HG03520 (cell line): ENCODE data around the gene MAPK8.
A peak's percentile ranks its signal among the peaks of the same experiment; 100 is the strongest.

Experiments used
- ATAC-seq: cut with Tn5 transposase; IDR thresholded peaks from one replicate; pipeline ENCODE4 v1.9.1; 2021; ENCODE audit warnings: mild to moderate bottlenecking, moderate library complexity; ENCODE audit not compliant: unreplicated experiment

Gene MAPK8

DNA sequence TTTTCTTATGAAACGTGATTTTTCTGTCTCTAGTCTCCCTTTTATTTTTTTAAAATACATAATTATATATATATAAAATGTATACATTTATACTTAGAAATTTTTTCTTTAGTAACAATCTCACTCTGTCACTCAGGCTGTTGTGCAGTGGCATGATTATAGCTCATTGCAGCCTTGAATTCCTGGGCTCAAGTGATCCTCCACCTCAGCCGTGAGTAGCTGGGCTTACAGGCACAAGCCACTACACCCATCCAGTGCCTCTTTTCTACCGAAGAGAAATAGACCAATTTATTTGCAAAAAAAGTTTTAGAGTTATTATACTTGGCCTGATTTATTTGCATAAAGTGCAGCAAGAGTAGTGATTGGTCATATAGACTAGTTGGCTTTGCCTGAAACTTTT lies 72.2 kb downstream of the MAPK8 start:
- ATAC-seq = no peak

DNA sequence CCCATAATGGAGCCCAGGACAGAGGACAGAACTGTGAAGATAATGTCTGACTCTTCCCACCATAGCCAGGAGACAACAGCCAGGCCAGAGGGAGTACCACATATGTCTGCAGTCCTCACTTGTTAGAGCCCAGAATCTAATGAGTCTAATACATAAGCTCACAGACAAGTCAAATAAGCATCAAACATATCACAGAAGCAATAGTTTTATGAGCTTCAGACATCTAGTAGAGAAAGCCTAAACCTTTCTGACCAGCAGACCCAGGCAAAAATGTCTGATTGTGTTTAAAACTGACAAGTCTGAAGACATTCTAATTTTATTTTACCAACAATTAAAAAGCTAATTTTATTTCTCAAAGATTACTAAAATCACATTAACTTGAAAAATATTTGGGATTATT lies 75.5 kb downstream of the MAPK8 start:
- no peak for ATAC-seq

DNA sequence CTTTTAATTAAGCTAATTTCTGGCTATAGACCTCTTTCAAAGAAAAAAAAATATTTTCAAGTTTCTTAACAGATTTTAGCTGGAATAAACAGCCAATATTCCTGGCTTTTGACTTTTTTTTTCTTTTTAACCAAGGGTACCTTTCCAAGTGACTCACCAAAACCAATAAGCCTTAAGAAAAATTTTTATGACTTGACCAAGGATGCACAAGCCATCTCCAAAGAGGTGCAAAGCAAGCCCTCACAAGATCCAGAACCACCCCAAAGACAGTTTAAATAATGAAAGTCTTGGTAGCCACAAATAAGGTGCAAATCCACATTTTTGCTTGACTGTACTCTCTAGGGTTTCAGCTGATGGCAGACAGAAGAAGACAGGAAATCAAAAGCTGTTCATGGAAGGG lies 76.5 kb downstream of the MAPK8 start:
- ATAC-seq = no peak

DNA sequence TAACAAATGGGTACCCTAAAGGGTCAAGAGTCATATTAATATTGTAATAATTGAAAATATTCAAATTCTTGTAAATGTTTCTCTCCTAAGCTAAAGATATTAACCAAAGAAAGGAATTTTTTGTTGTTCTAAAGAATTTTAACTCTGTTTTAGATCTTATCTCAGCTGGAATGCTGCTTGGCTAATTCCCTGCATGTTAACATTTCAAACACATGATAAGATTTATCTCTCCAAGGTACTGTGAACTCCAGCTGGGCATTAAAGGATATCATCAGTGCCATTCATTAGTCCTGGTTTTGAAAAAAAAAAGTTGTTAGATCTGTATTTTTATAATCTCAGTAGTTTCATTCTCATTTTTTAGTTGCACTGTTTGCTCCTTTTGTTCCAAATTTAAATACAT lies 76.9 kb downstream of the MAPK8 start:
- no peak for ATAC-seq

DNA sequence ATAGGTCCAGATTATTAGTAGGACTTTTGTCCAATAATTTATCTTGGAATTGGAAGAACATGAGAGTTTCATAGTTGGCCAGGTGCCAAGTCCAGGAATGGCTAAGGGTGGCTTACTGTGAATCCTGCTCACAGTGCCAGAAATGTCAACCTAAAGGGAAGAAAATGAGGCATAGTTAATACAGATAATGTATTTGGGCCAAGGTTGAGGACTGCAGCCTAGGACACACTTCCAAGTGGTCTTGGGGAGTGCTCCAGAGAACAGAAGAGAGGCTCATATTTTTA lies 78.2 kb downstream of the MAPK8 start:
- ATAC-seq = no peak

DNA sequence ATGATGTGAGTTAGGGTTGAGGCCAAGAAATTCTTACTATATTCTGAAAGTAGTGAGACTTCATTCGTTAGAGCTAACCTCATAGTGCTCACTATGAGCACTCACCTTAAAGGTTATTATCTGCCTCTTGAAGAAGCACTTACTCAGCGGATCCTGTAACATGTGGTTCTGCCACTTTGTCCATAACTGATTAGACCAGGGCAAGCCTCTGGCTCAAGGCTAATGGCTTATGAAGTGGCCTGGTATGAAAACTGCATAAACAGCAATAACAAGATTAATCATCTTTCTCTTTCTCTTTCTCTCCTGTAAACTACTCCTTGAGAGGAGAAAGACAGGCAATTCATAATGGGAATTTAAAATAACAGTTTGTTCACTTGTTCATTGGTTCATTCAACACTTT lies 82.8 kb downstream of the MAPK8 start:
- ATAC-seq = no peak

DNA sequence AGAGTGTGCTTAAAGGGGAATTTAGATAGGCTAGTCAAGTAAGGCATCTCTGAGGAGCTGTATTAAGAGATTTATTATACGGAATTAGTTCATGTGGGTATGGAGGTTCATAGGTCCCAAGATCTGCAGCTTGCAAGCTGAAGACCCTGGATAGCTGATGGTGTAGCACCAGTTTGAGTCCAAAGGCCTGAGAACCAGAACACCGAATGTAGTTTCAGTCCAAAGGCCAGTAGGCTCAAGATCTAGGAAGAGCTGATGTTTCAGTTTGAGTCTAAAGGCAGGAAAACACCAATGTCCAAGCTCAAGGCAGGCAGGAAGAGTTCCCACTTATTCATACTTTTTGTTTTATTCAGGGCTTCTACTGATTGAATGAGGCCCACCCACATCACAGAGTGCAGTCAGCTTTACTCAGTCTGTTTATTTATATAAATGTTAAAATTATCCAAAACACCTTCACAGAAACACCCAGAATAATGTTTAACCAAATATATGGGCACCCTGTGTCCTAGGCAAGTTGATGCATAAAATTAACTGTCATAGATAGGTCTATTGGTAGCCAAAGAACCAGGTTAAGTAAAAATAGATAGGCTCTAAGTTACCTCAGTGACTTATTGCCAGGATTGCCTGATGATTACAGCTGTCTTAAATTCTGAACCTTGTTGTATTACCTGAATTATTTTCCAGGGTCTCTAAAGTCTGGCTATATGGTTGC lies 83.5 kb downstream of the MAPK8 start:
- ATAC-seq = no peak

DNA sequence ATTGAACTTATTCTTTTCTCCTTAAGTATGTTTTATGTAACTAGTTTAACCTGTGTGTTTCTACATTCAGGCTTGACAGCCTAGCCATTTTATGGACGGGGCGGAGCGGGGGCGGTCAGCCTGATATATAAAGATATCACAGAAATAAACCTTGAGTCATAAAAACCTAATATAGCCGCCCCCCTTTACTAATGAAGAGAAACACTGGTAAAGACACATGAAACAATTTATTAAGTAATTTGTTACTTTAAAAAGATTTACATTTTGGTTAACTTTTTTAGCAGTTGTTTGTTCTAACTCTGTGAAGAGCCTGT lies 84.0 kb downstream of the MAPK8 start:
- ATAC-seq = no peak

DNA sequence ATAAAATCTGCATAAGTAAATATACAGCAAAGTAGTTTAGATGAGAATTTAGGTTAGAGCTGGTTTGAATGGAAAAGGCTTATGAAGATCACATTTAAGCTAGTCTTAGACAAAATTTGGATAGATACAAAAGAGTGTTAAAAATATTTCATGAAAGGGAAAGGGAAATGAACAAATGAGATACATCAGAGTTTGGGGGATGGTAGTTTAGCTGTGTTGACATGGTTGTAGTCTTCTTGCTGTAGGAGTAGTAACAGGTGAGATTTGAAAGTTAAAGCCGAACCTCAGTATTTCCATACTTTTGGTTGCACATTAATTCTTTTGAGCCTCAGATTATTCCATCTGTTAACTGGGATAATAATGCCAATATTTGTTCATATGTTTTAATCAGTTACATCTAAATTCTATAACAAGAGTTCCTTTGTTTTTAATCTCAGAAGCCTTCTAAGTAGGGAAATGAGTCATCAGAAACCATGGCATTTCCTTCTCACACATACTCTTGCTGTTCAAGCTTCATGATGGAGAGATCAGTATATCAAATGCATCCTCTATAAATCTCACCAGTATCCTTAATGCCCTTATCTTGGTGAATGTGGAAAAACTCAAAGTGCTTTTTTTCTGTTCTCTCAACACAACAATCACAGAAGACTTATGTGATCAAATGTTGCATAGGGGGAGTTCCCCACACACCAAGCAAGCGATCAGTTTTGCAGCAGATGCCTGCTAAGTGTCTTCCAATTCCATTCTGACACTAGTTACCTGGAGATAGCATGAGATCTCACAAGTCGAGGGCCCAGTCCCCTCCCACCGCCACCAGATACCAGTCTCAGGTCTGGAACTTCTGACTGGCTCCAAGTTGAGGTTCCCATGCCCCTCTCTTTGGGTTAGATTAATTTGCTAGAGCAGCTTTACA lies 84.7 kb downstream of the MAPK8 start:
- peak; percentile 69 for ATAC-seq

DNA sequence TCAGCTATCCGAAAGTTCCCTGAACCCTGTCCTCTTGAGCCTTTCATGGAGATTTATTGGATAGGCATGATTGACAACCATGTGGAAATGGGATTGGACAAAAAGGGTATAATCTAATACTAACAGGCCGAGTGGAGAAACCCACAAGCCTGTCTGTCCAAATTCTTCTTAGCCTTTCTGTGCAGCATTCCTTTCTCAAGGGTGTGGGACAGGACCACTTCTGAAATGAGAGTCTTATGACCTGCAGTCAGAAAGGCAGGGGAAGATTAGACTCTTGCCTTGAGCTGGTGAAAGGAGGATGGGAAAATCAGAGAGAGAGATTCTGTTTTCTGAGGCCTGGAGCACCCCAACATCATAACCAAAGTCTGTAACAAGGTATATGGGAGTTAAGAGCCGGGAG lies 85.5 kb downstream of the MAPK8 start:
- ATAC-seq = no peak

DNA sequence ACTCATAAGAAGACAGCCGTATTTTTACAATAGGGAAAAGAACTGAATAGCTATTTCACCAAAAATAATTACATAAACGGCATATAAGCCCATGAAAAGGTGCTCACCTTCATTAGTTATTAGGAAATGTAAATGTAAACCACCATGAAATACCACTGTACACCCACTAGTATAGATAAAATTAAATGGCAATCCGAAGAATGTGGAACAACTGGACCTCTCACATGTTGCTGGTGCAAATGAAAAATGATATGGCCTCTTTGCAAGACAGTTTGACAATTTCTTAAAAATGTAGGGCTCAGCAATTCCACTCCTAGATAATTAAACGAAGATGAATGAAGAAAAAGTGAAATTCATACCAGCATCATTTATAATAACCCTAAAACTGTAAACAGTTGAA lies 91.8 kb downstream of the MAPK8 start:
- no peak for ATAC-seq

DNA sequence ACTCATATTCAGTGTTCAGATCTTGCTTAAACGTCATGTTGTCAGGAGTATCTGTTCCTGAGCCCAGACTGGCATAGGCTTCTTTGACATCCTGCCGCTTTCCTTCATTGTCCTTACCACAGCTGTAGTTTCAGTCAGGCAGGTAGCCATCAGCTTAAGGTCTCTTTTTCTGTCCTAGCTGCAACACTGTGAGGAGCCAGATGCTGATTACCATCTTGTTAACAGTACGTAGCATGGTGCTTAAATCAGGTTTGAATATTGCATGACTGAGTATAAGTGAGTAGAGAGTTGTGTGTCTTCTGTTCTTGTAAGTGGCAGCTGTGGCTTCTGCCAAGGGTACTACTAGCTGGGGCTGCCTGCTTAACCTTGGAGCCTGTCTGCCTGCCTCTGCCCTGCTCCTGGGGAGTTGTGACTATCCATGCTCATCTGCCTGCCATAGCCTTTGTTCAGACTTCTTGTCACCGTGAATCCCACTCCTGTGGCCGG lies 92.6 kb downstream of the MAPK8 start:
- ATAC-seq = no peak

DNA sequence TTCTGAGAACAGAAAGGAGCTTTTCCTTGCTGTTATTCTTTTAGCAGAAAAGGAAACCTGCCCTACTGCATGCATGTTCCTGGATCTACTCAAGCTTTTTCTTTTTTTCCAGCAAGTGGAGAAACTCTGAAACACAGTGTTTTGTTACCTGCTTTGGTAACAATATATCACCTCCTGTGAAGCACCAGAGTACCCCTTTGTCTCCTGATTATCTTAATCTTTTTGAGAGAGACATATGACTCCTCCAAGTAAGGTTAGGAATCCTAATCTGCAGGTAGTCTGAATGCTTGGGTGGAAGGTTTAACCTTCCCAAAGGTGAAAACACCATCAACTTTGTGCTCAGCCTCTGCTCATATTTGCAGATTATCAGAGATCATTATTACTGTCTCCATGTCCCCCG lies 93.1 kb downstream of the MAPK8 start:
- no peak for ATAC-seq

DNA sequence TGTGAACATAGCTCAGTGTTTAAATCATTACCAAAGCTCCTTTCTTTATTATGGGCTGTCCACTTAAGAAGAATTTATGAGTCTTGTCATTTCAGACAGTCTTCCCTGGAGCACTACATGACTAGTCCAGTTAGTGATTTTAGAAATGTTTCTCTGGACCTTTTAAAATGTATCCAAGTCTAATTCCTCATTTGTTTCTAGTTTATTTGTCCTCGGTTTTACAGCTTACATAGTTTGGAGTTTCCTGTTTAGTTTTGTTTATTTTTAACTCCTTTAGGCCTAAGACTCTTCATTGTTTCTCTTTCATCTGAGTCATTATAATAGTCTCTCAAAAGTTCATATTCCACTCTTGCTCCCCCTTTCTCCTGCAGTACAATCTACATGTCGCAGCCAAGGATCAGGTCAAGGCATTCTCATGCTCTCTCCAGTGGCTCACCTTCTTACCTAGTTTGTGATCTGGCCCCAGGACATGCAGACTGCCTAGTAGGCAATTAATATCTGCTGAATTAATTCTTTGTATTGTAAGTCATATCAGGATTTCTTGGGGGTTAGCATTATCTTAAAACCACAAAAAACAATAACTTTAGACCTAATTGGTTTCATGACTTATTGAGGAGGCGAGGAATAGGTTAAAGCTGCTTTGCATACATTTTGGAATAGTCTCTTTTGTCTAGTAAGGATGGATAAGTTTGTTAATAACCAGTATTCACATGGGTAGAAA lies 93.8 kb downstream of the MAPK8 start:
- no peak for ATAC-seq

DNA sequence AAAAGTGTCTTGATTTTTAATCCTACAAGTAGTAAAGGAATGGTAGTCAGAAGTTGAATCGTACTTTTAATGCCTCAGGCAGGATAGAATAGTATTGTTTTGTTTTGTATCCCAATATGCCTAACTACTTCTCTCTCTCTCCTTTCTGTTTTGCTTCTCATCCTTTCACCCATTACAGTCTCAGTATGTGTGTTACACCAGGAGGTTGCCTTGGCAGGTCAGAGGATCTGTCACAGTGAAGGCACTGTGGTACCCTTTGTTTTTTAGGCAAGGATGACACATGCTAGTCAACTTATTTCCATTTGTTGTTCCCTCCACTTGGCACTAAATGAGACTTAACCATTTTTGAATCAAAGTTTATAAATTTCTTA lies 94.4 kb downstream of the MAPK8 start:
- ATAC-seq = no peak

DNA sequence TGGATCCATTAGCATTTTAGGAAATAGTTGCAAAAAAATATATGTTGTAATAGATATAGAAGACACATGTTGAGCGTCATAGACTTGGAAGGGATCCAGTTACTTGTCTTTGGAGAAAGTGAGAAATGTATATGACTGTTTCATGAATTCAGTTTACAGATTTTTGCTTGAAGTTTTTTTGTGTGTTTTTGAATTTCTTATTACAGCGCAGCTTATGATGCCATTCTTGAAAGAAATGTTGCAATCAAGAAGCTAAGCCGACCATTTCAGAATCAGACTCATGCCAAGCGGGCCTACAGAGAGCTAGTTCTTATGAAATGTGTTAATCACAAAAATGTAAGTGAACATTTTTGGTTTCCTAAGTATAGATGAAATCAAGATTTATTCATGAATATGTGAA lies 98.2 kb downstream of the MAPK8 start:
- ATAC-seq = no peak

DNA sequence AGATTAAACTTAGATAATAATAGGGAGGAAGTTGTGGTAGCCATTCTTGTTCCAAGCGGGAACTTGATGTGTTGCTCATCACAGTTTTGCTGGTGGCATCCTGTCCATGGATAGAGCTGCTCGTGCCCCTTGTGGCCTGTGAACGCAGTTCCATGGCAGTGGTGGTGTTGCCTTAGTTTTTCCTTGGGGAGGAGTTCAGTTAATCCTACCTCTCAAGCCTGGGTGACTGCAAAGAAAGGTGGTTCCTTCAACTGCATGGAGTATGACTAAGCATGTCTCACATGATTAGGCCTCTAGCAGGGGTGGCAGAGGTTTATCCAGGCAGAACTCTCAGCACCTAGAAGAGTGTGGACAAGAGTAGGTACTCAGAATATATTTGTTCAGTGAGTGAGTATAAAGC lies 99.7 kb downstream of the MAPK8 start:
- no peak for ATAC-seq

DNA sequence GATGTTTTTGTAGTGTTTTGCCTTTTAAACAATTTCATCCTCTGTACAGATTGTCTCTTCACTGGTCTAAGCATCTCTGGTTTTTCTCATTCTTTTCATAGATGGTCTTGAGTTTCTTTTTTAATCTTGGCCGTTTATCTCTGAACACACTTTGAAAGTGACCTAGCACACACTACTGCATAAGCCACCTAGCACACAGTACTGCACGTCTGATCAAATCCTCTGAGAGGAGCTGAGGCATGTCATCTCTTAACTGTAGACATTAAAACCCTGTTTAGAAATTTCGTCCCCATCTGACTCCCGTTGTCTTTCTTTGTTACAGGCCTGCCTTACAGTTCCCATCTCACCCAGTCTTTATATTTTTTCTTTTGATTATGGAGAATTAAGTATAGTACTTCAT lies 100.2 kb downstream of the MAPK8 start:
- no peak for ATAC-seq

DNA sequence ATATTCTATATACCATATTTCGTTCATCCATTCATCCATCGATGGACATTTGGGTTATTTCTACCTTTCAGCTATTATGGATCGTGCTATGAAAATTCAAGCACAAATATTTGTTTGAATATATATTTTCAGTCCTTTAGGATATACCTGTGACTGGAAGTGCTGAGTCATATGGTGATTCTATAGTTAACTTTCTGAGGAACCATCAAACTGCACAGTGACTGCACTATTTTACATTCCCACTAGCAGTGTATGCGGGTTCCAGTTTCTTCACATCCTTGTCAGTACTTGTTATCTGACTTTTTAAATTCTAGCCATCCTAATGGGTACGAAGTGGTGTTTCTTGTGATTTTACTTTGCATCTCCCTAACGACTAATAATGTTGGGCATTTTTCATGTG lies 104.0 kb downstream of the MAPK8 start:
- no peak for ATAC-seq

DNA sequence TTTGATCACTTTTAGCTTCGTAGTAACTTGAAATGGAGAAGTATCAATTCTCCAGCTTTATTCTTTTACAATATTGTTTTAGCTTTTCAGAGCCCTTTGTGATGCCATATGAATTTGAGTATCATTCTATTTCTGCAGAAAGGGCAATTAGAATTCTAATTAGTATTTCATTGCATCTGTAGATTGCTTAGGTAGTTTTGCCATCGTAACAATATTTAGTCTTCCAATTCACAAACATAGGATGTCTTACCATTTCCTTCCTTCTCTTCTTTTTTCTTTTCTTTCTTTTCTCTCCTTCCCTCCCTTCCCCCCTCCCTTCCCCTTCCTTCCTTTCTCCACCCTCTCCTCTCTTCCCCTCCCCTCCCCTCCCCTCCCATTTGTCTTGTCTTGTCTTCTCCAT lies 105.0 kb downstream of the MAPK8 start:
- no peak for ATAC-seq

DNA sequence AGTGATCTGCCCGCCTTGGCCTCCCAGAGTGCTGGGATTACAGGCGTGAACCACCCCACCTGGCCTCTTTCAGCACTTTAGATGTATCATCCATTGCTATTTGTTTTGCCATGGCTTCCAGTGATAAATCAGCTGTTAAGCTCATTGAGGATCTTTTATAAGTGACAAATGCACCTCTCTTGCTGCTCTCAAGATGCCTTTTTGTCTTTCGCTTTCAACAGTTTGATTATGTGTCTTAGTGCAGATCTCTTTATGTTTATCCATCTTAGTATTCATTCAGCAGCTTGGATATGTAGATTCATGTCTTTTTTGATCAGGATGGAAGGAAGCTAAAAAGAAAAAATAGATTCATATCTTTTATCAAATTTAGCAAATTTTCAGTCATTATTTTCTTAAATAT lies 105.6 kb downstream of the MAPK8 start:
- no peak for ATAC-seq

DNA sequence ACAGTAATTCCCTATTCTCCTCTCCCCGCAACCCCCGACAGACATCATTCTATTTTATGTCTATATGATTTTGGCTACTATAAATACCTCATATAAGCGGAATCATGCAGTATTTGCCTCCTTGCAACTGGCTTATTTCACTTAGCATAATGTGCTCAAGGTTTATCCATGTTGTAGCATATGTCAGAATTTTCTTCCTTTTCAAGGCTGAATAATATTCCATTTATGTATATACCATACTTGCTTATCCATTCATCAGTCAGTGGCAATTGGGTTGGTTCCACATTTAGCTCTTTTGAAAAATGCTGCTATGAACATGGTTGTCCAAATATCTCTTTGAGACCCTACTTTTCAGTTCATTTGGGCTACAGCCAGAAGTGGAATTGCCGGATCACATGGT lies 106.5 kb downstream of the MAPK8 start:
- no peak for ATAC-seq
